Gastroesophageal sphincter (tissue), 4 donors: ENCODE data around the gene OSTN. TPM values are rescaled to one million over a fixed set of nuclear protein-coding genes. Genes with fewer than 3 reads are reported as not detected.

Source experiments
- ATAC-seq: fragments of 150-250 bp; one replicate; pipeline ENCODE4 v1.9.1; 2016; ENCODE audit warnings: mild to moderate bottlenecking, moderate library complexity
- H3K27ac ChIP-seq, 4 donors: fragments of 200-600 bp; sonication (generic) in 3 of 4; 1 replicate in 3 of 4; 2 replicates in 1 of 4; pipeline ENCODE4 v1.5.1; 2016 to 2019
- H3K27me3 ChIP-seq: fragments of 200-600 bp; sonication (generic); one replicate; pipeline ENCODE4 v1.5.1; 2019
- H3K36me3 ChIP-seq, 2 donors: fragments of 200-600 bp; sonication (generic); one replicate each; pipeline ENCODE4 v1.5.1; 2019; ENCODE audit warnings: control low read depth in 1 of 2
- H3K4me1 ChIP-seq, 3 donors: fragments of 200-600 bp; sonication (generic); 1 replicate in 2 of 3; 2 replicates in 1 of 3; pipeline ENCODE4 v1.5.1; 2016 to 2019; ENCODE audit warnings: control low read depth in 2 of 3
- H3K4me3 ChIP-seq, 2 donors: fragments of 200-600 bp; sonication (generic); one replicate each; pipeline ENCODE4 v1.5.1; 2019; ENCODE audit warnings: mild to moderate bottlenecking in 1 of 2, moderate library complexity in 1 of 2
- H3K9me3 ChIP-seq, 3 donors: fragments of 200-600 bp; sonication (generic); one replicate each; pipeline ENCODE4 v1.5.1; 2017 to 2019; ENCODE audit warnings: control low read depth in 2 of 3
- EP300 ChIP-seq: sonication (generic); formaldehyde crosslinking; IDR thresholded peaks from one replicate; pipeline ENCODE4 v1.6.1; 2017; ENCODE audit warnings: antibody characterized with exemption, mild to moderate bottlenecking
- POLR2A ChIP-seq, 2 donors: fragments of 450-650 bp; IDR thresholded peaks; one replicate each; pipeline ENCODE4 v1.6.1; 2017; ENCODE audit warnings: antibody characterized with exemption in 2 of 2, mild to moderate bottlenecking in 2 of 2, moderate library complexity in 1 of 2
- POLR2AphosphoS5 ChIP-seq: sonication (generic); formaldehyde crosslinking; IDR thresholded peaks from one replicate; pipeline ENCODE4 v1.6.1; 2017; ENCODE audit warnings: antibody characterized with exemption
- WGBS, 2 donors: methylation state at CpG; one replicate each; pipeline ENCODE4 v1.1.5; 2018; ENCODE audit warnings: low coverage in 1 of 2; 5-methylcytosine and 5-hydroxymethylcytosine counted together
- total RNA-seq, 4 donors: library from RNA; depleted of rRNA; stranded (reverse); fragments of >200 nt; gene quantifications; one replicate each; pipeline ENCODE4 v1.1.0, GENCODE V29; 2016
- TF ChIP-seq, protein P1 (sequence below), 4 experiments: fragments of 200-600 bp in 2 of 4; fragments of 450-650 bp in 2 of 4; sonication (generic) in 1 of 4; IDR thresholded peaks; one replicate each; pipeline ENCODE4 v1.5.1; 2017 to 2019; ENCODE audit warnings: antibody characterized with exemption in 4 of 4, mild to moderate bottlenecking in 2 of 4, moderate library complexity in 2 of 4

OSTN gene, protein sequence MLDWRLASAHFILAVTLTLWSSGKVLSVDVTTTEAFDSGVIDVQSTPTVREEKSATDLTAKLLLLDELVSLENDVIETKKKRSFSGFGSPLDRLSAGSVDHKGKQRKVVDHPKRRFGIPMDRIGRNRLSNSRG
- total RNA-seq = not detected

DNA sequence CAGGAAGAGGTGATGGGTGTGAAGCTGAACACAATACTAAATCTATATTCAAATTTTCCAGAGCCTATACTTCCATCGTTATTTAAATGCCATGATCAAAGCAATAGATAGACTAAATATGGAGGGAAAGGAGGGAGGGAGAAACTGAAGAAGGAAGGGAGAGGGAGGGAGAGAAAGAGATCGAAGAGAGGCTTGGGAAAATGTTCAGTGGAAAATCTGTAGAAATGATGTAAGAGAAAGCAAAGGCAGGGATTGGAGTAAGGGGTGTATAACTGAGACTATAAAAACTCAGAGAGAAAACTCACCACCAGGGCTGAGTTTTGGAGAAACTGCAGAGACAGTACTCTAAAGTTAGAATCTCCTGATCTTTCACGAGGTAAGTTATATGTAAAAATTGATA is at the start of gene OSTN:
OSTN (plus strand) TSS at position 310 of the 400 bp plus-strand sequence. CDS start 13,292 bp downstream, outside the sequence.
- H3K4me3 ChIP-seq = no peak within 1 kb of the TSS
- TF ChIP-seq POLR2A (IDR thresholded peaks at IDR 0.05) (no peak), EP300 (no peak)
- no peak for ATAC-seq
- H3K27ac ChIP-seq = no peak within 1 kb of the TSS
- H3K9me3 ChIP-seq = no peaks in the 10 kb centered on the region
- 50 to 71% methylated on average over 3 of the region's 3 CpGs for WGBS, 2 donors
- no peaks in the 10 kb centered on the region for H3K4me1 ChIP-seq
- no peaks in the 10 kb centered on the region for H3K36me3 ChIP-seq
- H3K27me3 ChIP-seq = no peaks in the 10 kb centered on the region

DNA sequence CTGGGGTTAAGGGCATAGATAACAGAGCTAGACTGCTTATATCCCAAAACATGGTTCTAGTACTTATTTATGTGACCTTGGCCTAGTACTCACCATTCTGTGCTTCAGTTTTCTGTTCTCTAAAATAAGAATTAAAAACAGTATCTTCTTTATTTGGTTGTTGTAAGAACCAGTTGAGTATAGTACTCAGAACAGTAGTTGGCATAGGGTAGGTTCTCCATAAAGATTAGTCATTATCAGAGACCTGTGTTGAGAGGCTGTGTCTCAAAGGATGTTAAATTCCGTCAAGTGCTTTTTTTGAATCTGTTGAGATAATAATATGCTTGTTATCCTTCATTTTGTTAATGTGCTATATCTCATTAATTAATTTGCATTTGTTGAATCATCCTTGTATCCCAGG is 47.4 kb upstream of the OSTN start:
- TF ChIP-seq POLR2A (IDR thresholded peaks at IDR 0.05) (no peak), EP300 (no peak), POLR2AphosphoS5 (no peak)
- TF ChIP-seq, protein P1, sequence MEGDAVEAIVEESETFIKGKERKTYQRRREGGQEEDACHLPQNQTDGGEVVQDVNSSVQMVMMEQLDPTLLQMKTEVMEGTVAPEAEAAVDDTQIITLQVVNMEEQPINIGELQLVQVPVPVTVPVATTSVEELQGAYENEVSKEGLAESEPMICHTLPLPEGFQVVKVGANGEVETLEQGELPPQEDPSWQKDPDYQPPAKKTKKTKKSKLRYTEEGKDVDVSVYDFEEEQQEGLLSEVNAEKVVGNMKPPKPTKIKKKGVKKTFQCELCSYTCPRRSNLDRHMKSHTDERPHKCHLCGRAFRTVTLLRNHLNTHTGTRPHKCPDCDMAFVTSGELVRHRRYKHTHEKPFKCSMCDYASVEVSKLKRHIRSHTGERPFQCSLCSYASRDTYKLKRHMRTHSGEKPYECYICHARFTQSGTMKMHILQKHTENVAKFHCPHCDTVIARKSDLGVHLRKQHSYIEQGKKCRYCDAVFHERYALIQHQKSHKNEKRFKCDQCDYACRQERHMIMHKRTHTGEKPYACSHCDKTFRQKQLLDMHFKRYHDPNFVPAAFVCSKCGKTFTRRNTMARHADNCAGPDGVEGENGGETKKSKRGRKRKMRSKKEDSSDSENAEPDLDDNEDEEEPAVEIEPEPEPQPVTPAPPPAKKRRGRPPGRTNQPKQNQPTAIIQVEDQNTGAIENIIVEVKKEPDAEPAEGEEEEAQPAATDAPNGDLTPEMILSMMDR (IDR thresholded peaks at IDR 0.05) = no peak
- H3K9me3 ChIP-seq = peaks cover 0 to 20% (median 0%) of the 10 kb centered on the region in 3 donors
- no peak overlapping the region for H3K4me3 ChIP-seq
- no peaks in the 10 kb centered on the region for H3K4me1 ChIP-seq
- WGBS, 2 donors = 82 to 88% methylated on average over 1 of the region's 1 CpG
- no peaks in the 10 kb centered on the region for H3K36me3 ChIP-seq
- ATAC-seq = no peak
- H3K27ac ChIP-seq = no peak overlapping the region
- no peaks in the 10 kb centered on the region for H3K27me3 ChIP-seq

DNA sequence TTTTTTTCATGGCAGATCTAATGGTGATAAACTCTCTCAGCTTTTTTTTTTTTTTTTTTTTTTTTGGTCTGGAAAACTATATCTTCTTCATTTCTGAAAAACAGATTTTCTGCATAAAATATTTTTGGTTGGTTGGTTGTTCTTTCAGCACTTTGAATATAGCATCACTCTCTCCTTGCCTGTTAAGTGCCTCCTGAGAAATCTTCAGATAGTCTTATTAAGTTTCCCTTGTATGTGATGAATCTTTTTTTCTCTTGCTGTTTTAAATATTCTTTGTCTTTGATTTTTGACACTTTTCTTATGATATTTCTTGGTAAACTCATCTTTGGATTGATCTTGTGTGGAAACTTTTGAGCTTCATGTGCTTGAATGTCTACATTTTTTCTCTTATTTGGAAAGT is 44.2 kb upstream of the OSTN start:
- no peaks in the 10 kb centered on the region for H3K4me1 ChIP-seq
- H3K27ac ChIP-seq = no peak overlapping the region
- no peaks in the 10 kb centered on the region for H3K36me3 ChIP-seq
- H3K4me3 ChIP-seq = no peak overlapping the region
- no peak for TF ChIP-seq EP300
- TF ChIP-seq POLR2A (IDR thresholded peaks at IDR 0.05) = no peak
- TF ChIP-seq, protein P1 (IDR thresholded peaks at IDR 0.05) = no peak
- no peak for TF ChIP-seq POLR2AphosphoS5
- no peaks in the 10 kb centered on the region for H3K27me3 ChIP-seq
- H3K9me3 ChIP-seq = peaks cover 0 to 20% (median 0%) of the 10 kb centered on the region in 3 donors
- ATAC-seq = no peak

DNA sequence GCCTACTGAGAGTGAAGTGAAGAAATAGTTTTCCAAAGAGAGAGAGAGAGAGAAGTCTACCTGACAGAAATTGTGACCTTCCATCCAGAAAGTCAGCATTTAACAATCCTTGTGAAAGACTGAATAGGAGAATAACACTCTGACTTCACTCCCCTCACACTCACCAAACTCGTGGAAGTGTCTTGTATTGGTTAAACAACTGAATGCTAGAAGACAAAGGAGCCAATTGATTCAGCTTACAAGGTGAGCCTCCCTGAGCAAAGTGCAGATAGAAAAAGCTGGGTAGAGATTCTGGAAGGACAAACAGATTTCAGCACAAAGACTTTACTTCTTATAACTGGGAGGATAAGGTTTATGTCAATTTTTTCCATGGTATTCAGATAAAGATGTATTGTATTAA is 40.8 kb upstream of the OSTN start:
- ATAC-seq = no peak
- Histone ChIP-seq H3K4me1 (no peaks in the 10 kb centered on the region), H3K4me3 (no peak overlapping the region), H3K36me3 (no peaks in the 10 kb centered on the region), H3K9me3 (peaks cover 0 to 20% (median 0%) of the 10 kb centered on the region in 3 donors), H3K27me3 (no peaks in the 10 kb centered on the region), H3K27ac (no peak overlapping the region)
- TF ChIP-seq POLR2A (IDR thresholded peaks at IDR 0.05) (no peak), POLR2AphosphoS5 (no peak), EP300 (no peak)
- TF ChIP-seq, protein P1 (IDR thresholded peaks at IDR 0.05) = no peak
- WGBS, 2 donors = 50% methylated on average over 1 of the region's 1 CpG; no CpG with 5 or more reads in 1 of the 2 donors

DNA sequence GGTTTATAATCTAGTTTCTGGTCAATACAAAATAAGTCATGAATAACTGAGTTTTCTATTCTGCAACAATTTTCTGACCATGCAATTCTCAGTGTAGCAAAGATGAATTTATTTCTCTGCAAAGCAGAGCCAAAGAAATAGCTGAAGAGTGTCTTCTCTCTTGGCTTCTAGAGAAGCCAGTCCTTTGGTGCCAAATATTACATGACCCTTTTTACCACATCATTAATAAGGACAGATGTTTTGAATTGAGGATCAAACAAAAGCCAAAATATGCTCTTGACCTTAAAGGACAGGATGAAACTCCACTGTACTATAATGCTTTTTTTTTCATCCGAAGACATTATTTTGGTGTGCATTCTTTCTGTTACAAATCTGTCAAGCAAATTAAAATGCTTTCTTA is 40.2 kb upstream of the OSTN start:
- H3K27me3 ChIP-seq = no peaks in the 10 kb centered on the region
- ATAC-seq = no peak
- peaks cover 0 to 20% (median 0%) of the 10 kb centered on the region in 3 donors for H3K9me3 ChIP-seq
- no peaks in the 10 kb centered on the region for H3K4me1 ChIP-seq
- H3K36me3 ChIP-seq = no peaks in the 10 kb centered on the region
- 25 to 38% methylated on average over 1 of the region's 1 CpG for WGBS, 2 donors
- H3K27ac ChIP-seq = no peak overlapping the region
- no peak overlapping the region for H3K4me3 ChIP-seq
- TF ChIP-seq POLR2AphosphoS5 = no peak
- TF ChIP-seq, protein P1 (IDR thresholded peaks at IDR 0.05) = no peak
- TF ChIP-seq POLR2A (IDR thresholded peaks at IDR 0.05) = no peak
- TF ChIP-seq EP300 = no peak
